Measurements from ENCODE around the gene ACSS3. TPM values are rescaled to one million over a fixed set of nuclear protein-coding genes. Genes with fewer than 3 reads are reported as not detected.
"Not testable (repeated sequence)": the region's sequence is repeated elsewhere in the genome, so short reads cannot be mapped to it uniquely, and the experiment has no call there.

The ACSS3 gene
- total RNA-seq, result not detected in 2 replicates

- Mint-ChIP-seq H3K4me3 (no peak within 1 kb of the TSS), H3K9me3 (no peaks in the 10 kb centered on the region), H3K27me3 (peaks cover 12% of the 10 kb centered on the region), H3K4me1 (no peaks in the 10 kb centered on the region), H3K36me3 (ENCODE audit: low read depth) (no peaks in the 10 kb centered on the region), H3K27ac (no peak within 1 kb of the TSS)
- DNase-seq, result no peak
- intact Hi-C loops (cut with micrococcal nuclease), result no loop called here
These were observed at the start of gene ACSS3 for GRCh38 chr12:81077686-81078441. Gene ACSS3 (plus strand): TSS chr12:81078079. CDS start chr12:81078121, 42 bp downstream.

GRCh38 chr12:81034926-81035325 lies 43.0 kb upstream of the ACSS3 start:
- no peak for DNase-seq
- Mint-ChIP-seq H3K9me3 (no peaks in the 10 kb centered on the region), H3K36me3 (ENCODE audit: low read depth) (no peaks in the 10 kb centered on the region), H3K27ac (no peak overlapping the region), H3K27me3 (no peaks in the 10 kb centered on the region), H3K4me3 (no peak overlapping the region), H3K4me1 (no peaks in the 10 kb centered on the region)
- intact Hi-C loops (cut with micrococcal nuclease), result no loop called here

- no peak for DNase-seq
- intact Hi-C loops (cut with micrococcal nuclease), result no loop called here
- no peaks in the 10 kb centered on the region for H3K36me3 Mint-ChIP-seq (ENCODE audit: low read depth)
- H3K4me1 Mint-ChIP-seq, result no peaks in the 10 kb centered on the region
- H3K27me3 Mint-ChIP-seq, result no peaks in the 10 kb centered on the region
- no peaks in the 10 kb centered on the region for H3K9me3 Mint-ChIP-seq
- H3K27ac Mint-ChIP-seq, result no peak overlapping the region
- no peak overlapping the region for H3K4me3 Mint-ChIP-seq
These were observed 38.6 kb upstream of the ACSS3 start for GRCh38 chr12:81039231-81039630.

- Mint-ChIP-seq H3K36me3 (ENCODE audit: low read depth) (no peaks in the 10 kb centered on the region), H3K4me1 (no peaks in the 10 kb centered on the region), H3K27ac (no peak overlapping the region), H3K4me3 (no peak overlapping the region), H3K27me3 (no peaks in the 10 kb centered on the region), H3K9me3 (no peaks in the 10 kb centered on the region)
- intact Hi-C loops (cut with micrococcal nuclease), result no loop called here
- DNase-seq, result no peak
These were observed 33.7 kb upstream of the ACSS3 start for GRCh38 chr12:81043979-81044740.

- H3K9me3 Mint-ChIP-seq, result peaks cover 14% of the 10 kb centered on the region
- H3K27me3 Mint-ChIP-seq; intact Hi-C loops (cut with micrococcal nuclease); H3K4me1 Mint-ChIP-seq; H3K27ac Mint-ChIP-seq; H3K36me3 Mint-ChIP-seq (ENCODE audit: low read depth); H3K4me3 Mint-ChIP-seq; DNase-seq: not testable (repeated sequence)
These were observed 12.9 kb upstream of the ACSS3 start for GRCh38 chr12:81064971-81065370.

- H3K36me3 Mint-ChIP-seq (ENCODE audit: low read depth), result no peaks in the 10 kb centered on the region
These were observed 7.0 kb upstream of the ACSS3 start for GRCh38 chr12:81070846-81071245.

GRCh38 chr12:81075539-81075938 lies 2.3 kb upstream of the ACSS3 start:
- Mint-ChIP-seq H3K9me3 (no peaks in the 10 kb centered on the region), H3K27ac (no peak overlapping the region), H3K4me3 (no peak overlapping the region), H3K27me3 (peaks cover 12% of the 10 kb centered on the region), H3K36me3 (ENCODE audit: low read depth) (no peaks in the 10 kb centered on the region), H3K4me1 (no peaks in the 10 kb centered on the region)
- intact Hi-C loops (cut with micrococcal nuclease), result no loop called here
- no peak for DNase-seq

More at GRCh38 chr12:81070846-81071245, 7.0 kb upstream of the ACSS3 start:
- Mint-ChIP-seq H3K4me3 (no peak overlapping the region), H3K9me3 (peaks cover 5% of the 10 kb centered on the region), H3K27ac (no peak overlapping the region), H3K27me3 (no peaks in the 10 kb centered on the region), H3K4me1 (no peaks in the 10 kb centered on the region)
- intact Hi-C loops (cut with micrococcal nuclease), result no loop called here
- DNase-seq, result no peak

GRCh38 chr12:81077329-81077685 lies 572 bp upstream of the ACSS3 start:
- intact Hi-C loops (cut with micrococcal nuclease), result no loop called here
- Mint-ChIP-seq H3K27ac (no peak overlapping the region), H3K9me3 (no peaks in the 10 kb centered on the region), H3K36me3 (ENCODE audit: low read depth) (no peaks in the 10 kb centered on the region), H3K27me3 (peaks cover 12% of the 10 kb centered on the region), H3K4me3 (no peak overlapping the region), H3K4me1 (no peaks in the 10 kb centered on the region)
- no peak for DNase-seq

- H3K36me3 Mint-ChIP-seq (ENCODE audit: low read depth), result no peaks in the 10 kb centered on the region
- peaks cover 12% of the 10 kb centered on the region for H3K27me3 Mint-ChIP-seq
- no peaks in the 10 kb centered on the region for H3K9me3 Mint-ChIP-seq
- intact Hi-C loops (cut with micrococcal nuclease), result no loop called here
- H3K27ac Mint-ChIP-seq, result no peak overlapping the region
- no peaks in the 10 kb centered on the region for H3K4me1 Mint-ChIP-seq
- no peak for DNase-seq
- H3K4me3 Mint-ChIP-seq, result no peak overlapping the region
These were observed 754 bp downstream of the ACSS3 start for GRCh38 chr12:81078469-81079196.

GRCh38 chr12:81079280-81080076 lies 1.6 kb downstream of the ACSS3 start:
- no peaks in the 10 kb centered on the region for H3K4me1 Mint-ChIP-seq
- H3K9me3 Mint-ChIP-seq, result no peaks in the 10 kb centered on the region
- no peak for DNase-seq
- peaks cover 12% of the 10 kb centered on the region for H3K27me3 Mint-ChIP-seq
- no peak overlapping the region for H3K4me3 Mint-ChIP-seq
- no peak overlapping the region for H3K27ac Mint-ChIP-seq
- H3K36me3 Mint-ChIP-seq (ENCODE audit: low read depth), result no peaks in the 10 kb centered on the region
- intact Hi-C loops (cut with micrococcal nuclease), result no loop called here

GRCh38 chr12:81080431-81080983 lies 2.6 kb downstream of the ACSS3 start:
- no peaks in the 10 kb centered on the region for H3K4me1 Mint-ChIP-seq
- no peak for DNase-seq
- no peaks in the 10 kb centered on the region for H3K9me3 Mint-ChIP-seq
- no peak overlapping the region for H3K27ac Mint-ChIP-seq
- intact Hi-C loops (cut with micrococcal nuclease), result no loop called here
- H3K27me3 Mint-ChIP-seq, result peaks cover 12% of the 10 kb centered on the region
- H3K36me3 Mint-ChIP-seq (ENCODE audit: low read depth), result no peaks in the 10 kb centered on the region
- H3K4me3 Mint-ChIP-seq, result no peak overlapping the region

GRCh38 chr12:81081726-81082125 lies 3.8 kb downstream of the ACSS3 start:
- no peaks in the 10 kb centered on the region for H3K36me3 Mint-ChIP-seq (ENCODE audit: low read depth)
- no peaks in the 10 kb centered on the region for H3K9me3 Mint-ChIP-seq
- DNase-seq, result no peak
- H3K4me1 Mint-ChIP-seq, result no peaks in the 10 kb centered on the region
- intact Hi-C loops (cut with micrococcal nuclease), result no loop called here
- no peak overlapping the region for H3K27ac Mint-ChIP-seq
- peaks cover 12% of the 10 kb centered on the region for H3K27me3 Mint-ChIP-seq
- H3K4me3 Mint-ChIP-seq, result no peak overlapping the region

GRCh38 chr12:81083018-81083417 lies 5.1 kb downstream of the ACSS3 start:
- H3K36me3 Mint-ChIP-seq (ENCODE audit: low read depth), result no peaks in the 10 kb centered on the region
- H3K27ac Mint-ChIP-seq, result no peak overlapping the region
- no peaks in the 10 kb centered on the region for H3K9me3 Mint-ChIP-seq
- H3K27me3 Mint-ChIP-seq, result peaks cover 7% of the 10 kb centered on the region
- no peak for DNase-seq
- H3K4me1 Mint-ChIP-seq, result no peaks in the 10 kb centered on the region
- H3K4me3 Mint-ChIP-seq, result no peak overlapping the region
- intact Hi-C loops (cut with micrococcal nuclease), result no loop called here
